ENCODE data around the gene PROCA1. TPM values are rescaled to one million over a fixed set of nuclear protein-coding genes. Genes with fewer than 3 reads are reported as not detected.

Gene PROCA1
- total and polyA plus RNA-seq, 9 of the 15 experiments (the other 6 are each of a cell fraction or from before 2014, with no cell fraction given) = 0.78 to 16.2 (median 5.6) TPM

DNA sequence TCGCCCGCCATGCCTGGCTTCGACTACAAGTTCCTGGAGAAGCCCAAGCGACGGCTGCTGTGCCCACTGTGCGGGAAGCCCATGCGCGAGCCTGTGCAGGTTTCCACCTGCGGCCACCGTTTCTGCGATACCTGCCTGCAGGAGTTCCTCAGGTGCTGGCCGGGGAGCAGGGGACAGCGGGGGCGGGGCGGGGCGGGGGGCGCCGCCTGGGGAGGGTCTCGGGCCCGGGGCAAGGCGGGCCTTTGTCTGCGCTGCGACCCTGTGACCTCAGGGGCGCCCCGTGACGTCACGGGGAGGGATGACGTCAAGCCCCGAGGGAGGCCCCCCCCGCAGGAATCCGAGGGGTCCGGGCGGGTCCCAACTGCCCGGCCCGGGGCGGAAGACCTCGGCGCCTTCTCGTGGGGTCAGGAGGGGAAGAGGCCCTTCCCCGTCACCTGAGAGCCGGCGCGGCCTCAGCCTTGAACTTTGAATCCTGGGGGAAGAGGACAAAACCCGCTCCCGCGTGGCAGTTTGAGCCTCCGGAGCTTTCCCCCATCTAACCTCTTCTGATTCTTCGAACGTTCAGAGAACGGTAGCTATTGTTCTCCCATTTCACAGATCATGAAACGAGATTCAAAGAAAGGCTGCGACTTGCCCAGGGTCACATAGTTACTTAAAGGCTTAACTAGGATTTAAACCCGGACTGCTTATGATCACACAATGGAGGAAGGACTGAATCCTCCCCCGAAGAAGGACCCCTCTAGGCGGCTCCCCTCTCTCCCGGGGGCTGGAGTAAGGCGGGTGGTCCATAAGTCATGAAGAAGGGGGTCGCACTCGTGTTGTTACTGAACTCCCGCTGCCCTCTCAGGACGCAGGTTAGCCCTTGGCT lies 32.6 kb upstream of the PROCA1 start (continued):
- TF ChIP-seq, protein P1, sequence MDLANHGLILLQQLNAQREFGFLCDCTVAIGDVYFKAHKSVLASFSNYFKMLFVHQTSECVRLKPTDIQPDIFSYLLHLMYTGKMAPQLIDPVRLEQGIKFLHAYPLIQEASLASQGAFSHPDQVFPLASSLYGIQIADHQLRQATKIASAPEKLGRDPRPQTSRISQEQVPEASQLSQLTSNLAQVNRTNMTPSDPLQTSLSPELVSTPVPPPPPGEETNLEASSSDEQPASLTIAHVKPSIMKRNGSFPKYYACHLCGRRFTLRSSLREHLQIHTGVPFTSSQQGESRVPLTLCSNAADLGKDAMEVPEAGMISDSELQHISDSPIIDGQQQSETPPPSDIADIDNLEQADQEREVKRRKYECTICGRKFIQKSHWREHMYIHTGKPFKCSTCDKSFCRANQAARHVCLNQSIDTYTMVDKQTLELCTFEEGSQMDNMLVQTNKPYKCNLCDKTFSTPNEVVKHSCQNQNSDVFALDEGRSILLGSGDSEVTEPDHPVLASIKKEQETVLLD (IDR thresholded peaks at IDR 0.05) = peak; percentile 49; the same call in 1 of the 2 replicates
- no peak for TF ChIP-seq ZHX1 (conservative IDR thresholded peaks at IDR 0.05; ENCODE audit: low read length)
- TF ChIP-seq RBBP5 (IDR thresholded peaks at IDR 0.05; ENCODE audit: borderline replicate concordance, insufficient read depth, low read length, poor library complexity, severe bottlenecking) = no peak
- TF ChIP-seq ATF1 (CRISPR knock-in tag; IDR thresholded peaks at IDR 0.05) = peak; percentile 91
- TF ChIP-seq ATF1 (tag; IDR thresholded peaks at IDR 0.05) = peak; percentile 98
- TF ChIP-seq RAD21 (CRISPR knock-in tag; conservative IDR thresholded peaks at IDR 0.05 in 1 of 2, IDR thresholded peaks at IDR 0.05 in 1 of 2) = no peak
- TF ChIP-seq HIVEP1 (CRISPR knock-in tag; IDR thresholded peaks at IDR 0.05) = no peak
- no peak for TF ChIP-seq BACH1 (tag; IDR thresholded peaks at IDR 0.05)
- TF ChIP-seq, protein P2, sequence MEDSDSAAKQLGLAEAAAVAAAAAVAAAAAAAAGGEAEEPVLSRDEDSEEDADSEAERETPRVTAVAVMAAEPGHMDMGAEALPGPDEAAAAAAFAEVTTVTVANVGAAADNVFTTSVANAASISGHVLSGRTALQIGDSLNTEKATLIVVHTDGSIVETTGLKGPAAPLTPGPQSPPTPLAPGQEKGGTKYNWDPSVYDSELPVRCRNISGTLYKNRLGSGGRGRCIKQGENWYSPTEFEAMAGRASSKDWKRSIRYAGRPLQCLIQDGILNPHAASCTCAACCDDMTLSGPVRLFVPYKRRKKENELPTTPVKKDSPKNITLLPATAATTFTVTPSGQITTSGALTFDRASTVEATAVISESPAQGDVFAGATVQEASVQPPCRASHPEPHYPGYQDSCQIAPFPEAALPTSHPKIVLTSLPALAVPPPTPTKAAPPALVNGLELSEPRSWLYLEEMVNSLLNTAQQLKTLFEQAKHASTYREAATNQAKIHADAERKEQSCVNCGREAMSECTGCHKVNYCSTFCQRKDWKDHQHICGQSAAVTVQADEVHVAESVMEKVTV (CRISPR knock-in tag; IDR thresholded peaks at IDR 0.05) = no peak
- TF ChIP-seq FOXP4 (CRISPR knock-in tag; IDR thresholded peaks at IDR 0.05; ENCODE audit: borderline replicate concordance) = no peak; the same call in 1 of the 2 replicates
- no peak for TF ChIP-seq SMAD3 (CRISPR knock-in tag; conservative IDR thresholded peaks at IDR 0.05)
- no peak for TF ChIP-seq E2F3 (CRISPR knock-in tag; IDR thresholded peaks at IDR 0.05)
- no peak for TF ChIP-seq KLF6 (CRISPR knock-in tag; IDR thresholded peaks at IDR 0.05; ENCODE audit: borderline replicate concordance)
- no peak for TF ChIP-seq SREBF1 (IDR thresholded peaks at IDR 0.05; ENCODE audit: borderline replicate concordance, low read depth, low read length)
- TF ChIP-seq TAL1 (IDR thresholded peaks at IDR 0.05) = no peak
- no peak for TF ChIP-seq SREBF2 (CRISPR knock-in tag; IDR thresholded peaks at IDR 0.05)
- TF ChIP-seq CBX1 (IDR thresholded peaks at IDR 0.05; ENCODE audit: low read depth) = peak; percentile 2; the same call in 1 of the 2 replicates
- TF ChIP-seq HBP1 (CRISPR knock-in tag; IDR thresholded peaks at IDR 0.05) = no peak
